Measurements from ENCODE around the gene RAB11FIP2.
"Not testable (repeated sequence)": the region's sequence is repeated elsewhere in the genome, so short reads cannot be mapped to it uniquely, and the experiment has no call there.

RAB11FIP2 gene

GRCh38 chr10:118046395-118047156 is at the start of gene RAB11FIP2:
Gene RAB11FIP2 (minus strand): TSS chr10:118046941. CDS start chr10:118046163, 778 bp downstream.
- peak; percentile 82 for DNase-seq

GRCh38 chr10:118096022-118096421 is 49.3 kb upstream of the RAB11FIP2 start:
- DNase-seq, result no peak

DNA sequence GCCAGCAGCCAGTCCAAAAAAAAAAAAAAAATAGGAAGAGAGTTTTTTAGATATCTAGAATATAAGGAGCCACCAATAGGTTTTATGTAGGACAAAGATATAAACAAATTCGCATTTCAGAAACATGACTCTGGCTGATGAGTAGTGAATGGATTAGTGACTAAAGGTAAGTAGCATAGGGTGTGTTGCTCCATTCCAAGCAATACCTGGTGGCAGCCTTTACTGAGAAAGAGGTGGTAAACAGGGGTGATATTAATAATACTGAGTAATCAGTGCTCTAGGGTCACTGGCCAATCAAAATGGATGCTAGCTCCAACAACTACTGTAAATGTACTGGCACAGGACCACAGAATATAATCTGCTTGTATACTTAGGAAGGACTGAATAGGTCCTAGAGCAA is 45.5 kb upstream of the RAB11FIP2 start:
- no peak for DNase-seq

DNA sequence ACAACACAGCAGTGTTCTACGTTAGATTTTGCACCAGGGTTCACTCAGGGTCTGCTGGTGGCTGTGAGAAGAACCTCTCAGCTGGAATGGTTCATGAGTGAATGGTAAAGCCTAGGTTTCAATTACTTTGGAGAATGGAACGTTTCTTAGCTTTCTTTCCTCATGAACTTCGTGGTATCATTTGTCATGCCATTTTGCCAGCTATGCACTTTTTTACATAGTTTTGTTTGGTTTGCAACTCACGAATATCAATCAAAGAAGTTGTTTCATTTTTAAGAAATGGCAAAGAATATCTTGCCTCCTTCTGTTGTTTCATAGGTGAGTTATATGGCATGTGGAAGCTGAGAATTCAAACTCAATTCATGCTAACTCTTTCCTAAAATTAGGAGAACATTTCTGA is 34.1 kb upstream of the RAB11FIP2 start:
- DNase-seq, result no peak

- no peak for DNase-seq
Observed at GRCh38 chr10:118076705-118077104, 30.0 kb upstream of the RAB11FIP2 start.

GRCh38 chr10:118072840-118073239 is 26.1 kb upstream of the RAB11FIP2 start:
- no peak for DNase-seq

DNA sequence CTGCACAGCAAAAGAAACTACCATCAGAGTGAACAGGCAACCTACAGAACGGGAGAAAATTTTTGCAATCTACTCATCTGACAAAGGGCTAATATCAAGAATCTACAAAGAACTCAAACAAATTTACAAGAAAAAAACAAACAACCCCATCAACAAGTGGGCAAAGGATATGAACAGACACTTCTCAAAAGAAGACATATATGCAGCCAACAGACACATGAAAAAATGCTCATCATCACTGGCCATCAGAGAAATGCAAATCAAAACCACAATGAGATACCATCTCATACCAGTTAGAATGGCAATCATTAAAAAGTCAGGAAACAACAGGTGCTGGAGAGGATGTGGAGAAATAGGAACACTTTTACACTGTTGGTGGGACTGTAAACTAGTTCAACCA is 20.6 kb upstream of the RAB11FIP2 start:
- DNase-seq, result not testable (repeated sequence)

GRCh38 chr10:118062798-118063238 is 16.1 kb upstream of the RAB11FIP2 start:
- DNase-seq, result no peak

DNA sequence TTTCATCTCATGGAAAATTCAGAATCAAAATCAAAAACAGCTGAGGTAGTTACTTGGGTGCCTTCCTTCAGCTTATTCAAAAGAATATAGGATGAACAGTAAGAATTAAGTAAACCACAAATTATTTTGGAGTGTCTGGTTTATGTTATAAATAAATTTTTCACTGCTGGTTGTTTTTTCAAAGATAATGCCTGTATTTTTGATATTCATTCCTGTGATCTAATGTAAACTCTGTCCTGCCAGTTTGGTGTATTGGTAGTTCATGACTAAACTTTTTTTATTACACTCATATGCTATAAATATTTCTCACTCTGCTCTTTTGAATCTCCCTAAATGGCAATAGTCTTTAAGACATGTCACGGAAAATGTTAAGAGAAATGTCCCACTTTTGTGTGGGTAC is 11.6 kb upstream of the RAB11FIP2 start:
- no peak for DNase-seq

GRCh38 chr10:118057361-118057760 is 10.6 kb upstream of the RAB11FIP2 start:
- DNase-seq, result no peak

GRCh38 chr10:118054383-118054782 is 7.6 kb upstream of the RAB11FIP2 start:
- DNase-seq, result no peak

DNA sequence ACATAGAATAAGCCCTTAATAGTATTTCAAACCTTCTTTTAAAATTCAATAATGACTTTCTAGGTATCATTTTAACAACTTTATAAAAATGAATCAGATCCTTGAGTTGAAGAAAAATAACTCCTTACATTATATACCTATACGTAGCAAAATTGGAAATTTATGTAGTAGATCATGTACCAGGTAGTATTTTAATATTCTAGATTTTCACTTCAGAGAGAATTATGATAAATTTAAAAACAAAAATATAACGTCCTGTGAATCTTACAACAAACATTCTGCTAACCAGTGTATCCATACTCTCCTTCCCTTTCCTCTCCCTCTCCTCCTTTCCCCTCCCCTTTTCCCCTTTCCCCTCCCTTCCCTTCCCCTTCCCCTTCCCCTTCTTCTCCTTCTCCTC is 6.1 kb upstream of the RAB11FIP2 start:
- no peak for DNase-seq

GRCh38 chr10:118047880-118048279 is 1.1 kb upstream of the RAB11FIP2 start:
- no peak for DNase-seq

DNA sequence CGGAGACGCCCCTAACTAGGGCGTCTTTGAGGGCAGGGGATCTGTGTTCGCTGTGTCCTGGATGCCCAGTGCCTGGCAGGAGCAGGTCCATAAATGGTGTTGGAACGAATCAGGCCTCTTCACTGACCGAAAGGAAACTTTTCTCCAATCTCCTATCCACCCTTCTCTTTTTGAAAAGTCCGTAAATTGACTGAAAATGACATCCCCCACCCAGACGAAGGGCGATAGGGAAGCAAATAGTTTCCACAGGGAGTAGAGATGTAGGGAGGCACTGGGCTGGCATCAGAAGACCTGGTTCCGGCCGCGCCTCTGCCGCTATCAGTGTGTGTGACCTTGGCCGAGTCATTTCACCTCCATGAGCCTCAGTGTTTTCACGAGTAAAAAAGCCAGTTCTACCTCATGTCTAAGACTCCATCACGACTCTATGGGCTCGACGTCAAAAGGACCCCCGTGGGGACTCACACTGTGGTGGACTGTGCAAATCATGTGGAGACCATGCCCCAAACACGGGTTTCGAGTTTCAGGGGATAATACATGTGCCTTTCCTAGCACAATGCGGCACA is 497 bp upstream of the RAB11FIP2 start:
- DNase-seq, result peak; percentile 33

GRCh38 chr10:118045837-118046394 is 825 bp downstream of the RAB11FIP2 start:
- DNase-seq, result peak; percentile 18

- DNase-seq, result no peak
Observed at GRCh38 chr10:118045158-118045836, 1.4 kb downstream of the RAB11FIP2 start.

DNA sequence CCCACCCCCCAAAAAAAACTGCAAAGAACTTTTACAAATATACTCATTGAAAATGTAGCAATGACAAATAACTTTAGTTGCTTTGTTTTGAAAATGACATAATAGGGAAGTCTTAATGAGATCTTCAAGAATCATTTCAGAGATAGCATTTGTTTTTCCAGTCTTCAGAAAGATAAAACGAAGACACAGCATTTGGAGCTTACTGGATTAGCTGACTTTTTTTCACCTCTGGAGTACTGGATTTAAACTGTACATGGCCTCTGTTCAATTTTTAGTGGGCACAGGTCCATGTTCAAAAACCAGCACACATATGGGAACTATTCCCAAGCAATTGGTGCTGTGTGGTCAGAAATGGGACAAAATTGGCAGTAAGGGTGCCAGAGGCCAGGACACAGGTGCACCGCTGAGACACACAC is 3.9 kb downstream of the RAB11FIP2 start:
- DNase-seq, result no peak

DNA sequence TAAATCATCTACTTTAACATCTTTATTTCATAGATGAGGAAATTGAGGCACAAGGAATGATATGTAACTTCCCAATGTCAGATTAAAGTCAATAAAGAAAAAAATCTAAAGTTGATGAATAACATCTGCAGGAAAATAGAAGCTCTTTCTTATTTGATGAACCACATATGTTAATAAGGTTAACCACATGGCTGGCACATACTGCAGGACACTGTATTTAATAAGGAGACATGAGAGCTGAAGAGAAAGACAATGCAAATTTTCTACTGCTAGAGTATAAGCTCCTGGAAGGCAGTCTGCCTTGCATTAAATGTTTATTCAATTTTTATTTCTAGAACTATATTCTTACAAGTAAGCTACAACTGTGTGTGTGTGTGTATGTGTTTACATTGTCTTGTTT is 4.4 kb downstream of the RAB11FIP2 start:
- DNase-seq, result no peak

- DNase-seq, result no peak
Observed at GRCh38 chr10:118041316-118041715, 5.4 kb downstream of the RAB11FIP2 start.

DNA sequence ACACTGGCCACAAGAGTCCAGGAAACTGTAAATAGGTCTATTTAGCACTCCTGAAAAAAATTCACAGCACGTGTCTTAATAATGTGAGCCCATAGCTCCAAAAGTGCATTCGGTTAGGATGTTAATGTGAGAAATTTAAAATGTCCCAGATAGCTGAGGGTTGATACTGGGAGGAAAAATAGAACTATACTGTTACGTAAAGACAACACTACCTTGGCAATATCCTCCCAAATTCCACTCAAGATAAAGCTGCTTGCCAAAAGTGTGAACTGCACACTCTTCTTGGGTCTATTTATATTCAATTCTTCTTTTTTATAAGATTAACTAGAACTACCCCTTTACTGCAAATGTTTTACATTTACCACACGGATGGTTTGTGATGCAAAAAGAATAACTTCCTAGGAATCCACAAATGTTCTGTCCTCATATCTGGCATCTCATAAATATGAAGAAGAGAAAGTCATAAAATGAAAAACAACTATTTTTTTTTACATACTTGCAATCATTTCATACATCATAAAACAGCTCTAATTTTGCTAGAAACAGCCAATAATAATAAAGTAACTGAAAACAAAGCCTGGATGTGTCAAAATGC is 10.4 kb downstream of the RAB11FIP2 start:
- no peak for DNase-seq

DNA sequence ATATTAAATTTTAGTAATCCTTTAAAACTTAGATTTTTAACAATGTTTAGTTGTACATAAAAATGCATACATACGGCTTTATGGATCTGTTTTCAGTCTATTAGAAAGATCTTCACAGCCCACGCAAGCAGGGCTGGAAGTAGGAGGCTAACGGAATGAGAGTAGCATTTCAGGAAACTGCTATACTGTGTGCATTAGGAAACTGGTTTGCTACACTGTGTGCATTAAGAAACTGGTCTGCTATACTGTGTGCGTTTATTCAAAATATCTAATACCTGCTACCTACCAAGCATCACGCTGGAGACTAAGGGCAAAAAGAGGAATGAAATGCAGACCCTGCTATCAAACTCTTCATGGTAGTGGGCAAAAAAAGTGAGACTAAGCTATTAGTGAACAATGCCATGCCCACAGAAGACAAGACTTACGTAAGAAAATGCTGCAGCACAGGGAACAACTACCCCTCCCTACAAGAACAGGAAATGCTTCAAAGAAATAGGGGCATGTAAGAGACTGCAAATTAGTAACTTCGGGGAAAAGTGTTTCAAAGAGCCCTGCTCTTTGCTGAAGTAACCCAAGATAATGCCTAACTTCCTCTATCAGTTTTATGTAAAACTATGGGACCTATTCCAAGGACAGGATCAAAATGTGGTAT is 11.3 kb downstream of the RAB11FIP2 start:
- no peak for DNase-seq

- DNase-seq, result no peak
Observed at GRCh38 chr10:118034791-118035261, 11.9 kb downstream of the RAB11FIP2 start.

DNA sequence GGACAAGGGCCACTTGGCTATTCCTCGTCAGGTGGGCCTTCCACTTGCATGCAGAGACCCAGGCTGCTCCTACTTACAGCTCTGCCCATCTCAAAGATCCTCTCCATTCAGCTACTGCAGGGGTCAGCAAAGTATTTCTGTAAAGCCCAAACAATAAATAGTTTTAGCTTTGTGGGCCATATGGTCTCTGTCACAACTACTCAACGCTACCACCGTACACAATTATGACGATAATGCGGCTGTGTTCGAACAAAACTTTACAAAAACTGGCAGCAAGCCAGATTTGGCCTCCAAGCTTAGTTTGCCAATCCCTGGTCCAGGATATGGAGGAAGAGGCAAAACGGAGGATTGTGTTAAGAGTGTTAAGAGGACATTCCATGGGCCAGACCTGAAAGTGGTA is 12.8 kb downstream of the RAB11FIP2 start:
- DNase-seq, result no peak

Measured in NCI-H2227 treated with DMSO at 0.1 percent for 48 hours (cell line).